ENCODE results near the gene IFFO2. TPM values are rescaled to one million over a fixed set of nuclear protein-coding genes. Genes with fewer than 3 reads are reported as not detected.
A peak's percentile ranks its signal among the peaks of the same experiment; 100 is the strongest.

Gene IFFO2
- total and polyA plus RNA-seq, 10 of the 15 experiments (the other 5 are each of a cell fraction or from before 2014, with no cell fraction given), result 1.2 to 18.4 (median 6.7) TPM

DNA sequence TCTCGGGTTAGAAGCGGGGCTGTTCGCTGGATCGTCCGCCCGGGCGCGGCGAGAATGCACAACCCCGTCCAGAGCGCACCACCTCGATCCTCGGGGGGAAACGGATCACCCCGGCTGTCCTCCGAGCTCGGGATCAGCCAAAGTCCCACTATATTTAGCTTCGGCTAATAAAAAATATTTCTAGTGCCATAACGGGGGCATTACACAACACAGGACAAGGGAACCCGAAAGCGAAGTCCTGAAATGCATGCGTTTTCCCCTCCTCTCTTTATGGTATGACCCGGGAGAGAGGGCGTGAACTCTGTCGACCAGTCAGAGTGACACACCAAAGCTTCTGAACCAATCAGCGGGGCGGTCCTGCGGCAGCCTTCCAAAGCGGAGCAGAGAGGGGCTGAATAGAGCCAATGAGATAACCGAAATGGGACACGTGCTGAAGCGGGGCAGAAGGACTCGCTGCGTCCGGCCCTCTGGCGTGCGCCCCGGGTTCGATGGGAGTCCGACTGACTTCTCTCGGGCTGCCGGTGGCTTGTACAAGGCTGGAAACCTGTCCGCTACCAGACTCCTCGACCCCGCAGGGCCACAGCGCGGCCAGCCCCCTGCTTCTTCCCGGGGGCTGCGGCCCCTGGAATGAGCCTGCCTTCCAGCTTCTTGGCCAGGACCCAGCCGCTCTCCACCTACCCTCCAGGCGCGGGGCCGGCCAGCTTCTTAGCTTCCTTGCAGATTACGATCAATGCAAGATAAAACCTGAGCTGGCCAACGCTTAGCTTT, 53.8 kb downstream of the IFFO2 start, which contains the start of gene ALDH4A1 (continued):
- TF ChIP-seq, protein P1, sequence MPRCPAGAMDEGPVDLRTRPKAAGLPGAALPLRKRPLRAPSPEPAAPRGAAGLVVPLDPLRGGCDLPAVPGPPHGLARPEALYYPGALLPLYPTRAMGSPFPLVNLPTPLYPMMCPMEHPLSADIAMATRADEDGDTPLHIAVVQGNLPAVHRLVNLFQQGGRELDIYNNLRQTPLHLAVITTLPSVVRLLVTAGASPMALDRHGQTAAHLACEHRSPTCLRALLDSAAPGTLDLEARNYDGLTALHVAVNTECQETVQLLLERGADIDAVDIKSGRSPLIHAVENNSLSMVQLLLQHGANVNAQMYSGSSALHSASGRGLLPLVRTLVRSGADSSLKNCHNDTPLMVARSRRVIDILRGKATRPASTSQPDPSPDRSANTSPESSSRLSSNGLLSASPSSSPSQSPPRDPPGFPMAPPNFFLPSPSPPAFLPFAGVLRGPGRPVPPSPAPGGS (IDR thresholded peaks at IDR 0.05; ENCODE audit: borderline replicate concordance, insufficient read depth, low read depth, low read length, poor library complexity, severe bottlenecking), result no peak
- TF ChIP-seq POLR2AphosphoS2 (IDR thresholded peaks at IDR 0.05; ENCODE audit: low read depth, low read length) (peak; percentile 48; the same call in 1 of the 2 replicates), STAT1 (conservative IDR thresholded peaks at IDR 0.05) (peak; percentile 76; the same call in 1 of the 2 replicates), NFYA (IDR thresholded peaks at IDR 0.05; ENCODE audit: borderline replicate concordance, low read depth, low read length) (peak; percentile 58; the same call in 1 of the 2 replicates), KLF5 (IDR thresholded peaks at IDR 0.05; ENCODE audit: partially characterized antibody) (peak; percentile 99), JUNB (IDR thresholded peaks at IDR 0.05) (no peak), ZNF622 (IDR thresholded peaks at IDR 0.05) (no peak), MXI1 (IDR thresholded peaks at IDR 0.05; ENCODE audit: low read depth, low read length) (peak; percentile 73; the same call in 1 of the 2 replicates), RELB (IDR thresholded peaks at IDR 0.05; ENCODE audit: low read depth) (peak; percentile 92), RAD21 (IDR thresholded peaks at IDR 0.05; ENCODE audit: insufficient read depth, low read depth, low read length) (no peak), CHD2 (IDR thresholded peaks at IDR 0.05; ENCODE audit: borderline replicate concordance, low read depth, low read length) (peak; percentile 51; the same call in 1 of the 2 replicates), NBN (IDR thresholded peaks at IDR 0.05) (peak; percentile 85), USF1 (IDR thresholded peaks at IDR 0.05; ENCODE audit: borderline replicate concordance, extremely low read length, insufficient read depth, low read depth, low read length) (peak; percentile 95), YBX1 (IDR thresholded peaks at IDR 0.05) (no peak), NFIC (IDR thresholded peaks at IDR 0.05; ENCODE audit: low read depth, low read length) (no peak), NR2F1 (conservative IDR thresholded peaks at IDR 0.05) (no peak; the same call in 1 of the 2 replicates), DPF2 (IDR thresholded peaks at IDR 0.05) (peak; percentile 30), RAD51 (IDR thresholded peaks at IDR 0.05) (peak; percentile 96)
- TF ChIP-seq, protein P2, sequence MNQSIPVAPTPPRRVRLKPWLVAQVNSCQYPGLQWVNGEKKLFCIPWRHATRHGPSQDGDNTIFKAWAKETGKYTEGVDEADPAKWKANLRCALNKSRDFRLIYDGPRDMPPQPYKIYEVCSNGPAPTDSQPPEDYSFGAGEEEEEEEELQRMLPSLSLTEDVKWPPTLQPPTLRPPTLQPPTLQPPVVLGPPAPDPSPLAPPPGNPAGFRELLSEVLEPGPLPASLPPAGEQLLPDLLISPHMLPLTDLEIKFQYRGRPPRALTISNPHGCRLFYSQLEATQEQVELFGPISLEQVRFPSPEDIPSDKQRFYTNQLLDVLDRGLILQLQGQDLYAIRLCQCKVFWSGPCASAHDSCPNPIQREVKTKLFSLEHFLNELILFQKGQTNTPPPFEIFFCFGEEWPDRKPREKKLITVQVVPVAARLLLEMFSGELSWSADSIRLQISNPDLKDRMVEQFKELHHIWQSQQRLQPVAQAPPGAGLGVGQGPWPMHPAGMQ (IDR thresholded peaks at IDR 0.05; ENCODE audit: borderline replicate concordance), result no peak
- TF ChIP-seq, protein P3, sequence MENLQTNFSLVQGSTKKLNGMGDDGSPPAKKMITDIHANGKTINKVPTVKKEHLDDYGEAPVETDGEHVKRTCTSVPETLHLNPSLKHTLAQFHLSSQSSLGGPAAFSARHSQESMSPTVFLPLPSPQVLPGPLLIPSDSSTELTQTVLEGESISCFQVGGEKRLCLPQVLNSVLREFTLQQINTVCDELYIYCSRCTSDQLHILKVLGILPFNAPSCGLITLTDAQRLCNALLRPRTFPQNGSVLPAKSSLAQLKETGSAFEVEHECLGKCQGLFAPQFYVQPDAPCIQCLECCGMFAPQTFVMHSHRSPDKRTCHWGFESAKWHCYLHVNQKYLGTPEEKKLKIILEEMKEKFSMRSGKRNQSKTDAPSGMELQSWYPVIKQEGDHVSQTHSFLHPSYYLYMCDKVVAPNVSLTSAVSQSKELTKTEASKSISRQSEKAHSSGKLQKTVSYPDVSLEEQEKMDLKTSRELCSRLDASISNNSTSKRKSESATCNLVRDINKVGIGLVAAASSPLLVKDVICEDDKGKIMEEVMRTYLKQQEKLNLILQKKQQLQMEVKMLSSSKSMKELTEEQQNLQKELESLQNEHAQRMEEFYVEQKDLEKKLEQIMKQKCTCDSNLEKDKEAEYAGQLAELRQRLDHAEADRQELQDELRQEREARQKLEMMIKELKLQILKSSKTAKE (IDR thresholded peaks at IDR 0.05; ENCODE audit: low read depth, poor library complexity, severe bottlenecking), result peak; percentile 99
- TF ChIP-seq, protein P4, sequence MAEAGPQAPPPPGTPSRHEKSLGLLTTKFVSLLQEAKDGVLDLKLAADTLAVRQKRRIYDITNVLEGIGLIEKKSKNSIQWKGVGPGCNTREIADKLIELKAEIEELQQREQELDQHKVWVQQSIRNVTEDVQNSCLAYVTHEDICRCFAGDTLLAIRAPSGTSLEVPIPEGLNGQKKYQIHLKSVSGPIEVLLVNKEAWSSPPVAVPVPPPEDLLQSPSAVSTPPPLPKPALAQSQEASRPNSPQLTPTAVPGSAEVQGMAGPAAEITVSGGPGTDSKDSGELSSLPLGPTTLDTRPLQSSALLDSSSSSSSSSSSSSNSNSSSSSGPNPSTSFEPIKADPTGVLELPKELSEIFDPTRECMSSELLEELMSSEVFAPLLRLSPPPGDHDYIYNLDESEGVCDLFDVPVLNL (IDR thresholded peaks at IDR 0.05; ENCODE audit: low read depth, low read length), result no peak

All from GM12878 (cell line).